IMR-90 (cell line): ENCODE results near the gene MCM8. TPM values are rescaled to one million over a fixed set of nuclear protein-coding genes. Genes with fewer than 3 reads are reported as not detected.

Experiments used
- ATAC-seq: fragments of 200-7000 bp; cut with Tn5 transposase; 2 replicates; pipeline ENCODE4 v1.9.1; 2020; ENCODE audit warnings: low read depth, mild to moderate bottlenecking, moderate library complexity
- BruUV-seq: library from RNA; stranded (reverse); fragments of 400-500 nt; replicated peaks from 2 replicates; lab custom pipeline; 2021; lab: Mats Ljungman, UMichigan
- CTCF ChIA-PET: fragments of 300-600 bp; formaldehyde crosslinking; extraction: SDS; loops from one replicate; lab custom pipeline; 2021; ENCODE audit warnings: antibody characterized with exemption; lab: Yijun Ruan, JAX
- POLR2A ChIA-PET: fragments of 300-600 bp; sonication (Branson Sonifier 250); formaldehyde crosslinking; loops from one replicate; lab custom pipeline; 2022; ENCODE audit warnings: antibody characterized with exemption; ENCODE audit not compliant: unreplicated experiment; lab: Charles Lee
- DNase-seq: peaks from one replicate; pipeline ENCODE4 v3.0.0; 2013
- H2AFZ ChIP-seq: replicated peaks from 2 replicates; pipeline ENCODE3; 2013; ENCODE audit warnings: low read length, mild to moderate bottlenecking; ENCODE audit not compliant: poor library complexity
- H2AK5ac ChIP-seq: 2 replicates; pipeline ENCODE4 v1.6.1; 2013; ENCODE audit warnings: low read depth, low read length, inconsistent platforms
- H2AK9ac ChIP-seq: replicated peaks from 2 replicates; pipeline ENCODE3; 2013; ENCODE audit warnings: mild to moderate bottlenecking, low read depth, low read length, moderate library complexity; ENCODE audit not compliant: poor library complexity
- H2BK120ac ChIP-seq: 2 replicates; pipeline ENCODE4 v1.6.1; 2013; ENCODE audit warnings: low read depth, low read length, inconsistent platforms
- H2BK15ac ChIP-seq: 3 replicates; pipeline ENCODE4 v1.6.1; 2013; ENCODE audit warnings: low read depth, low read length, inconsistent platforms
- H2BK20ac ChIP-seq: 2 replicates; pipeline ENCODE4 v1.6.1; 2013; ENCODE audit warnings: low read depth, mild to moderate bottlenecking, inconsistent platforms, low read length, moderate library complexity
- H2BK5ac ChIP-seq: 2 replicates; pipeline ENCODE4 v1.6.1; 2013; ENCODE audit warnings: mild to moderate bottlenecking, low read depth, low read length, inconsistent platforms; ENCODE audit not compliant: poor library complexity, severe bottlenecking
- H3K14ac ChIP-seq: replicated peaks from 2 replicates; pipeline ENCODE4 v1.6.1; 2013; ENCODE audit warnings: low read depth, low read length, inconsistent platforms
- H3K18ac ChIP-seq: 2 replicates; pipeline ENCODE4 v1.6.1; 2013; ENCODE audit warnings: low read depth, low read length, control low read depth
- H3K23ac ChIP-seq: 2 replicates; pipeline ENCODE4 v1.6.1; 2013; ENCODE audit warnings: low read depth, low read length, inconsistent platforms
- H3K27ac ChIP-seq: 2 replicates; pipeline ENCODE4 v1.5.1; 2013; ENCODE audit warnings: mild to moderate bottlenecking, control low read depth, low read length; ENCODE audit not compliant: insufficient read depth
- H3K27me3 ChIP-seq: 2 replicates; pipeline ENCODE4 v1.6.1; 2013; ENCODE audit warnings: low read length; ENCODE audit not compliant: control insufficient read depth, insufficient read depth
- H3K36me3 ChIP-seq: 2 replicates; pipeline ENCODE4 v1.6.1; 2013; ENCODE audit warnings: low read length, mixed read lengths; ENCODE audit not compliant: control insufficient read depth, insufficient read depth
- H3K4ac ChIP-seq: 2 replicates; pipeline ENCODE4 v1.6.1; 2013; ENCODE audit warnings: low read depth, low read length, inconsistent platforms
- H3K4me1 ChIP-seq: 2 replicates; pipeline ENCODE4 v1.6.1; 2013; ENCODE audit warnings: low read length, mixed read lengths; ENCODE audit not compliant: control insufficient read depth, insufficient read depth
- H3K4me2 ChIP-seq: 2 replicates; pipeline ENCODE4 v1.6.1; 2013; ENCODE audit warnings: low read depth, mild to moderate bottlenecking, control low read depth, low read length, moderate library complexity
- H3K4me3 ChIP-seq: 2 replicates; pipeline ENCODE4 v1.5.1; 2013; ENCODE audit warnings: low read depth, mild to moderate bottlenecking, control low read depth, low read length, moderate library complexity; ENCODE audit not compliant: insufficient read depth
- H3K56ac ChIP-seq: 2 replicates; pipeline ENCODE4 v1.6.1; 2013; ENCODE audit warnings: low read length, inconsistent platforms; ENCODE audit not compliant: insufficient read depth; ENCODE audit errors: extremely low read depth
- H3K79me1 ChIP-seq, 2 experiments: 2 replicates each; pipeline ENCODE4 v1.6.1; 2013; ENCODE audit warnings: low read length in 2 of 2, inconsistent platforms in 1 of 2, low read depth in 1 of 2
- H3K9ac ChIP-seq: 2 replicates; pipeline ENCODE4 v1.6.1; 2013; ENCODE audit warnings: low read depth, low read length, control low read depth
- H3K9me1 ChIP-seq: 2 replicates; pipeline ENCODE4 v1.6.1; 2013; ENCODE audit warnings: low read length, inconsistent platforms; ENCODE audit not compliant: insufficient read depth
- H3K9me3 ChIP-seq: 2 replicates; pipeline ENCODE4 v1.6.1; 2013; ENCODE audit warnings: low read length; ENCODE audit not compliant: control insufficient read depth, insufficient read depth
- H4K20me1 ChIP-seq: 2 replicates; pipeline ENCODE4 v1.6.1; 2013; ENCODE audit warnings: low read length, inconsistent platforms; ENCODE audit not compliant: insufficient read depth
- H4K5ac ChIP-seq: 2 replicates; pipeline ENCODE4 v1.6.1; 2013; ENCODE audit warnings: mild to moderate bottlenecking, low read depth, low read length, control low read depth
- H4K8ac ChIP-seq, 2 experiments: 2 replicates each; pipeline ENCODE4 v1.6.1; 2013; ENCODE audit warnings: low read depth in 2 of 2, low read length in 2 of 2, control low read depth in 1 of 2, inconsistent platforms in 1 of 2
- H4K91ac ChIP-seq: 2 replicates; pipeline ENCODE4 v1.6.1; 2013; ENCODE audit warnings: low read depth, low read length, inconsistent platforms; ENCODE audit not compliant: insufficient read depth
- ELK1 ChIP-seq: fragments of 150-350 bp; IDR thresholded peaks from 2 replicates; pipeline ENCODE4 v1.6.1; 2016; ENCODE audit warnings: low read depth, mild to moderate bottlenecking, low read length, moderate library complexity, borderline replicate concordance
- POLR2A ChIP-seq: IDR thresholded peaks from 2 replicates; pipeline ENCODE4 v1.6.1; 2012; ENCODE audit warnings: mild to moderate bottlenecking, low read depth, low read length
- RCOR1 ChIP-seq: IDR thresholded peaks from 2 replicates; pipeline ENCODE4 v1.6.1; 2012; ENCODE audit warnings: mild to moderate bottlenecking, low read length, improper control_type of control experiment; ENCODE audit not compliant: insufficient replicate concordance
- SMC3 ChIP-seq: fragments of 150-350 bp; IDR thresholded peaks from 2 replicates; pipeline ENCODE4 v1.6.1; 2016; ENCODE audit warnings: low read depth, mild to moderate bottlenecking, antibody characterized with exemption, low read length, moderate library complexity
- WGBS, 2 experiments: methylation state at CpG; one replicate each; pipeline versions ENCODE4 v1.1.5 to v1.1.7; 2013; ENCODE audit warnings: missing lambda C conversion rate in 2 of 2; ENCODE audit not compliant: insufficient read length in 1 of 2; ENCODE audit errors: extremely low coverage in 2 of 2; 5-methylcytosine and 5-hydroxymethylcytosine counted together
- dilution Hi-C: fragments of 300-500 bp; cut with HindIII; formaldehyde crosslinking; loops from one replicate; pipeline ENCODE4 v1.14.3; 2018; ENCODE audit warnings: low sequenced_read_pairs; ENCODE audit not compliant: unreplicated experiment
- in situ Hi-C: fragments of 300-500 bp; cut with MboI; formaldehyde crosslinking; loops from 3 replicates; pipeline ENCODE4 v1.14.3; 2019; ENCODE audit warnings: low sequenced_read_pairs, inconsistent platforms, mixed read lengths
- intact Hi-C: fragments of 100-400 bp; cut with micrococcal nuclease; formaldehyde crosslinking; loops from 2 replicates; pipeline ENCODE4 v1.10.0; 2022
- polyA plus RNA-seq, 3 experiments: library from polyadenylated mRNA; depleted of rRNA; stranded (reverse); fragments of >200 nt; gene quantifications; 2 replicates each; pipeline ENCODE4 v1.2.3, GENCODE V29; 2012; ENCODE audit warnings: low replicate concordance in 1 of 3
- total RNA-seq: library from RNA; depleted of rRNA; stranded (reverse); fragments of >200 nt; gene quantifications from 2 replicates; pipeline ENCODE4 v1.2.3, GENCODE V29; 2012

Gene MCM8
- total and polyA plus RNA-seq, 2 of the 4 experiments (the other 2 are of a cell fraction): 4.2 to 11.5 TPM

GRCh38 chr20:5987383-5987782, 36.9 kb downstream of the MCM8 start:
- TF ChIP-seq RCOR1: no peak
- no peak for TF ChIP-seq ELK1
- no peak for TF ChIP-seq POLR2A
- TF ChIP-seq SMC3: no peak
- Histone ChIP-seq H2BK20ac (no peak overlapping the region), H2AFZ (no peak overlapping the region), H2BK5ac (no peak overlapping the region), H4K5ac (no peak overlapping the region), H3K79me1 (peaks cover 0 to 3% of the 10 kb centered on the region in 2 experiments; a peak in 1 of 4 replicates), H3K27me3 (no peaks in the 10 kb centered on the region), H4K91ac (no peak overlapping the region), H3K9ac (no peak overlapping the region), H3K36me3 (0 out of 2 replicates have a peak, but pooled peaks cover 1% of the 10 kb centered on the region), H3K4me1 (no peaks in the 10 kb centered on the region), H3K18ac (no peak overlapping the region), H3K9me1 (no peaks in the 10 kb centered on the region), H3K4ac (no peak overlapping the region), H3K27ac (no peak overlapping the region), H3K4me3 (no peak overlapping the region), H3K4me2 (no peak overlapping the region), H2BK15ac (no peak overlapping the region), H3K9me3 (no peaks in the 10 kb centered on the region), H3K14ac (no peak overlapping the region), H2AK9ac (no peak overlapping the region), H2BK120ac (no peak overlapping the region), H4K8ac (no peak overlapping the region), H2AK5ac (no peak overlapping the region), H4K20me1 (no peaks in the 10 kb centered on the region), H3K56ac (no peak overlapping the region), H3K23ac (no peak overlapping the region)
- in situ Hi-C loops: no loop called here
- ATAC-seq: no peak
- CTCF ChIA-PET: no interaction called here
- intact Hi-C loops: no loop called here
- dilution Hi-C loops: no loop called here
- DNase-seq: no peak
- POLR2A ChIA-PET: no interaction called here
- WGBS, 2 experiments: no CpG with 5 or more reads among the region's 2 CpGs
- BruUV-seq: no TSS peak
